SK-N-MC (cell line): ENCODE data around the gene SMCHD1.
A peak's percentile ranks its signal among the peaks of the same experiment; 100 is the strongest.
"Not testable (repeated sequence)": the region's sequence is repeated elsewhere in the genome, so short reads cannot be mapped to it uniquely, and the experiment has no call there.

Experiments used
- DNase-seq: peaks from one replicate; pipeline ENCODE4 v3.0.0-alpha.2; 2011; ENCODE audit warnings: low read depth, low spot score
- H3K27ac ChIP-seq: fragments of 200-600 bp; sonication (generic); 2 replicates; pipeline ENCODE4 v1.5.1; 2016; ENCODE audit warnings: mixed run types
- H3K36me3 ChIP-seq: fragments of 200-600 bp; sonication (generic); 2 replicates; pipeline ENCODE4 v1.6.1; 2017; ENCODE audit warnings: antibody characterized with exemption, low read length, mixed read lengths; ENCODE audit not compliant: insufficient read depth
- H3K4me3 ChIP-seq: fragments of 200-600 bp; sonication (generic); 2 replicates; pipeline ENCODE4 v1.5.1; 2016
- H3K9ac ChIP-seq: fragments of 200-600 bp; sonication (generic); 2 replicates; pipeline ENCODE4 v1.8.0; 2017; ENCODE audit warnings: mixed run types, mixed read lengths; ENCODE audit not compliant: insufficient read length
- H3K9me3 ChIP-seq: fragments of 200-600 bp; sonication (generic); 2 replicates; pipeline ENCODE4 v1.6.1; 2017; ENCODE audit warnings: low read depth, mild to moderate bottlenecking, antibody characterized with exemption, low read length, moderate library complexity, mixed read lengths
- EZH2 ChIP-seq: fragments of 200-600 bp; sonication (generic); IDR thresholded peaks from one replicate; pipeline ENCODE4 v1.6.1; 2017; ENCODE audit warnings: antibody characterized with exemption
- FOXP2 ChIP-seq: optimal IDR thresholded peaks from 2 replicates; pipeline ENCODE3; 2011; ENCODE audit warnings: mild to moderate bottlenecking, moderate library complexity; ENCODE audit not compliant: insufficient read depth; ENCODE audit errors: extremely low read length, control extremely low read depth
- POLR2AphosphoS5 ChIP-seq: IDR thresholded peaks from 2 replicates; pipeline ENCODE4 v1.6.1; 2012; ENCODE audit warnings: mild to moderate bottlenecking, low read depth, low read length, borderline replicate concordance

Gene SMCHD1

GRCh38 chr18:2654169-2654927 lies 1.2 kb upstream of the SMCHD1 start:
- Histone ChIP-seq H3K9ac (no peak overlapping the region), H3K9me3 (no peaks in the 10 kb centered on the region), H3K4me3 (peak overlapping the region; percentile 91), H3K36me3 (no peaks in the 10 kb centered on the region), H3K27ac (no peak overlapping the region; the same call in 1 of the 2 replicates)
- no peak for TF ChIP-seq EZH2
- no peak for TF ChIP-seq FOXP2
- no peak for TF ChIP-seq POLR2AphosphoS5
- DNase-seq: no peak

DNA sequence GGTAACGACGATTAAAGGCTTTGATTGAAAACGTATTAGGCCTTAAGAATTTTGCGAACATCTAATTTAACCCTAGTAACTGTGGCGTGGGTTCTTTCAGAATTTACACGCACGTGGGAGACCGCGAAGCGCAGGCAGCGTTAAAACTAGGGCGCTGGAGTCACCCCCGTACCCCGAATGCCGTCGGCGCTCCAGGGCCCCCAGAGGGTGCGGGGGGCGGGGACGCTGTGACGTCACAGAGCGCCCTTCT lies 673 bp upstream of the SMCHD1 start:
- Histone ChIP-seq H3K9ac (peak overlapping the region; percentile 97), H3K4me3 (peak overlapping the region; percentile 91), H3K36me3 (no peaks in the 10 kb centered on the region), H3K27ac (peak overlapping the region; percentile 88), H3K9me3 (no peaks in the 10 kb centered on the region)
- no peak for TF ChIP-seq POLR2AphosphoS5
- TF ChIP-seq EZH2: no peak
- TF ChIP-seq FOXP2: no peak
- no peak for DNase-seq

DNA sequence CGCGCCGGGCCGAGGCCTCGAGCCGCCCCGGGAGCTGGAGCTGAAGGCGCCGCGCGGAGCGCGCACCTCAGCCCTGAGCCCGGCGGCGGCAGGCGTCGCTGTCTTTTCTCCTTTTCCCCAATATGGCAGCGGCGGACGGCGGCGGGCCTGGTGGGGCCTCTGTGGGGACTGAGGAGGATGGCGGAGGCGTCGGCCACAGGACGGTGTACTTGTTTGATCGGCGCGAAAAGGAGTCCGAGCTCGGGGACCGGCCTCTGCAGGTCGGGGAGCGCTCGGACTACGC lies 369 bp downstream of the SMCHD1 start:
- H3K27ac ChIP-seq: peak overlapping the region; percentile 74
- no peaks in the 10 kb centered on the region for H3K9me3 ChIP-seq
- peak overlapping the region; percentile 91 for H3K4me3 ChIP-seq
- no peak for TF ChIP-seq FOXP2
- TF ChIP-seq EZH2: no peak
- TF ChIP-seq POLR2AphosphoS5: no peak
- H3K36me3 ChIP-seq: peaks cover 4% of the 10 kb centered on the region; the same call in 1 of the 2 replicates
- H3K9ac ChIP-seq: peak overlapping the region; percentile 97
- DNase-seq: no peak

GRCh38 chr18:2656237-2656980 lies 883 bp downstream of the SMCHD1 start:
- no peak for DNase-seq
- peaks cover 6% of the 10 kb centered on the region; the same call in 1 of the 2 replicates for H3K36me3 ChIP-seq
- peak overlapping the region; percentile 97 for H3K9ac ChIP-seq
- H3K4me3 ChIP-seq: peak overlapping the region; percentile 91
- H3K27ac ChIP-seq: peak overlapping the region; percentile 74; the same call in 1 of the 2 replicates
- TF ChIP-seq EZH2: no peak
- no peak for TF ChIP-seq POLR2AphosphoS5
- no peak for TF ChIP-seq FOXP2
- no peaks in the 10 kb centered on the region for H3K9me3 ChIP-seq

- no peak for DNase-seq
- peak overlapping the region; percentile 97 for H3K9ac ChIP-seq
- H3K4me3 ChIP-seq: peak overlapping the region; percentile 91
- no peaks in the 10 kb centered on the region for H3K9me3 ChIP-seq
- peaks cover 6% of the 10 kb centered on the region; the same call in 1 of the 2 replicates for H3K36me3 ChIP-seq
- H3K27ac ChIP-seq: no peak overlapping the region
- no peak for TF ChIP-seq EZH2
Measured at GRCh38 chr18:2656981-2657512, 1.5 kb downstream of the SMCHD1 start.

GRCh38 chr18:2657788-2658458 lies 2.4 kb downstream of the SMCHD1 start:
- Histone ChIP-seq H3K4me3 (peak overlapping the region; percentile 91), H3K9me3 (no peaks in the 10 kb centered on the region), H3K27ac (no peak overlapping the region), H3K36me3 (peaks cover 6% of the 10 kb centered on the region; the same call in 1 of the 2 replicates), H3K9ac (peak overlapping the region; percentile 46)
- DNase-seq: no peak
- TF ChIP-seq POLR2AphosphoS5 (no peak), EZH2 (no peak), FOXP2 (no peak)

- not testable (repeated sequence) for H3K9ac ChIP-seq, H3K9me3 ChIP-seq, H3K4me3 ChIP-seq, DNase-seq, H3K27ac ChIP-seq
- peaks cover 10% of the 10 kb centered on the region; the same call in 1 of the 2 replicates for H3K36me3 ChIP-seq
Measured at GRCh38 chr18:2660849-2661248, 5.3 kb downstream of the SMCHD1 start.

DNA sequence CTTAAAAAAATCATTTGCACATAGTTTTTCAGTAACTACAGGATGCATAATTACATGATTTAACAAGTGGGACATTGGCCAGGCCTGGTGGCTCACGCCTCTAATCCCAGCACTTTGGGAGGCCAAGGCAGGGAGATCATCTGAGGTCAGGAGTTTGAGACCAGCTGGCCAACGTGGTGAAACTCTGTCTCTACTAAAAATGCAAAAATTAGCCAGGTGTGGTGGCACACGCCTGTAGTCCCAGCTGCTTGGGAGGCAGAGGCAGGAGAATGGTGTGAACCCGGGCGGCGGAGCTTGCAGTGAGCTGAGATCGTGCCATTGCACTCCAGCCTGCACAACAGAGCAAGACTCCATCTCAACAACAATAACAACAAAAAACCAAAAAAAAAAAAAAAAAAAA lies 6.8 kb downstream of the SMCHD1 start:
- H3K36me3 ChIP-seq: peaks cover 22% of the 10 kb centered on the region
- H3K27ac ChIP-seq, H3K9me3 ChIP-seq, DNase-seq, H3K4me3 ChIP-seq, H3K9ac ChIP-seq: not testable (repeated sequence)
